Fibroblast of skin of left biceps (primary cell): ENCODE results near the gene PFKL.
"Not testable (repeated sequence)": the region's sequence is repeated elsewhere in the genome, so short reads cannot be mapped to it uniquely, and the experiment has no call there.

Experiments
- DNase-seq, 2 experiments: peaks; one replicate each; pipeline ENCODE4 v3.0.0-alpha.2; 2013; ENCODE audit warnings: low read depth in 2 of 2

Gene PFKL

DNA sequence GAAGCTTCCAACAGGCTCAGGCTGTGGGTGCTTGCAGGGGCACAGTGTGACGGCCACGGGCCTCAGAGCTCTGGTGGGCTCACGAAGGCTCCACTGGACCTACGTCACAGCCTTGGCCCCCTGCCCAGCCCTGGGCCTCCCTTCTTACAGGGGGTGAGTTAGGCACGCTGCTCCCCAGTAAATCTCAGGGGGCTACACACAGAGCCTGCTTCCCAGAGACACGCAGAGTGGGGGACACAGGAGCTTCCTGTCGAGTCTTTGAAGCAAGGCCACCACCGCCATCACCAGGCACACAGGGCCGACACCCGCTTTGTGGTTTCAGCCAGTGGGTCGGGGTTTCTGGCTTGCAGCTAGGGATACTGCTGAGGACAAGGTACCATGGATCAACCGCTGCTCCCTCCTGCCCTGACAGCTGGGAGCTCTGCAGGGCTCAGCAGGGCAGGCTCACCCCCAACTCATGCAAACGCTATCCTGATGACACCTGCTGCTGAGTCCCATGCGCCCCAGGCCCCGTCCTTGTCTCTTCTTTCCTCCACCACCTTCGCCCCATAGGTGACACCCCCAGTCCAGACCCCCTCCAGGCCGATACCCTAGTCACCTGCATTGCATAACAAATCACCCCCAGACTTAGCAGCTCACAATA is 44.8 kb downstream of the PFKL start:
- no peak for DNase-seq

DNA sequence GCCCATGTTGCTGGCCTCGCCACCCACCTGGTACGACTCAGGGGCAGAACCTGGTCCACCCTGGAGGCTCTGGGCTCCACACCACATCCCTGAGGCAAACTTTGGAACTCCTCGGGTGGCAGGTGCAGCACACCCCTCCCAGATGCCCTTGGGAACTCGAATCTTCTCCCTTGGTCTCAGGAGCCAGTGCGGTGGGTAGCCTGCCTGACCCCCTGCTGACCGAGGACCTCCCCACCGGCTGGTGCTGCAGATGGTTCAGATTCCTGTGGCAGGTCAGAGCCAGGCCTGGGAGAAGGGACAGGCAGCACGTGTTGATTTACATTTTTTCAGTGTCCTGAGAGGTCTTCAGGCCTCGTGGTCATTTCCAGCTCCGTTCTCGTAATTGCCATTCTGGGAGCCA is 45.6 kb downstream of the PFKL start:
- no peak for DNase-seq

- DNase-seq, result no peak
Measured at GRCh38 chr21:44347911-44348451, 48.1 kb downstream of the PFKL start.

- no peak for DNase-seq
Measured at GRCh38 chr21:44348861-44349260, 49.0 kb downstream of the PFKL start.

DNA sequence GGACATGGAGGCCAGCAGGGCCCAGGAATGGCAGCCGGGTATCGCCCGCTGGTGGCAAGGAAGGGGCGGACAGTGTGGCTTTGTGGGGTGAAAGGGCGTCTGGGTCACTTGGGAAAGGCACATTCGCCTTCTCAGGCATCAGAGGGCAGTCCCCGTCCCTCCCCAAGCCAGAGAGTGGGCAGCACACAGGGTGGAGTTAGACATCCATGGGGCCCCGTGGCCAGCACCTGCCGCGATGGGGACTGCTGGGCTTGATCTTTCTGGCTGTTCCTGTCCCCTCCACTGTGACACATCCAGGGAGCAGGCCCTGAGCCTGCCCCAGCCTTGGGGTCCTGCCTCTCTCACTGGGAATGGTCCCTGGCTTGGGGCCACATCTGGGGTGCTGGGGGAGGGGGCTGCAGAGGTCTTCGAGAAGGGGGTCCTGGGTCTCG is 49.6 kb downstream of the PFKL start:
- DNase-seq, result no peak

DNA sequence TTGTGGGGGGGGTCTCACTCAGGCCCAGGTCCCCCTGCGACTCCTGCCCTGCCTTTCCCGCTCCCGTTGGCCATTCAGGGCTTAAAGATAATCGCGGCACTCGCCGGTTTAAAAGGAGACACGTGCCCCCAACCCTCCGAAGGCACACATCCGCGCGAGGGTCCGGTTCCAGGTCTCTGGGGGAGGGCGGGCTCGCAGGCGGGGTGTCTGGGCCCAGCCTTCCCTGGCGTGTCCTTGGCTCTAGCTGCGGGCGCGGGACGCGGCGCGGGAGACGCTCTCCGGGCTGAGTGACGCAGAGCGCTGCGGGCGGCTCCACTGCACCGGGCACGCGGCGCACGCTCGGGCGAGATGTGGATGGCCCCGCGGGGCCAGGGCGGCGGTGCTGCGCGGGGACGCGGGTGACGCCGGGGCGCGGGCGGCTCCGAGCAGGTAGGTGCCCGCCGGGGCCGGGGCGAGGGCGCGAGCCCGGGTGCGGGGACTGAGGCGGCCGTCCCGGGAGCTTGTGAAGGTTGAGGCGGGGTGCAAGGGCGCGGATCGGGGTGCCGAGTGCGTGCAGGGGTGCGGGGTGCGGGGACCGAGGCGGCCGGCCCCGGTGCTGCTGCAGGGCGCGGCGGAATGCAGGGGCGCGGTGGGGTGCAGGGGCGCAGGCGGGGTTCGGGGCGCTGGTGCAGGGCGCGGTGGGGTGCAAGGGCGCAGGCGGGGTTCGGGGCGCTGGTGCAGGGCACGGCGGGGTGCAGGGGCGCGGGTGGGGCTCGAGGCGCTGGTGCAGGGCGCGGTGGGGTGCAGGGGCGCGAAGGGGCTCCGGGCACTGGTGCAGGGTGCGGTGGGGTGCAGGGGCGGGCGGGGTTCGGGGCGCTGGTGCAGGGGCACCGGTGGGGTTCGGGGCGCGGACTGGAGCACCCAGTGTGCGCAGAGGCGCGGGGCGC is 50.3 kb downstream of the PFKL start:
- no peak for DNase-seq

GRCh38 chr21:44350773-44351481 is 51.1 kb downstream of the PFKL start:
- no peak for DNase-seq

- no peak for DNase-seq
Measured at GRCh38 chr21:44351535-44352252, 51.8 kb downstream of the PFKL start.

GRCh38 chr21:44352253-44352860 is 52.5 kb downstream of the PFKL start:
- DNase-seq, result no peak

- DNase-seq, result no peak
Measured at GRCh38 chr21:44353191-44353970, 53.5 kb downstream of the PFKL start, which contains the start of gene TRPM2. TSS of gene TRPM2 (plus strand) at chr21:44353621. CDS start at chr21:44353701, 80 bp downstream.

DNA sequence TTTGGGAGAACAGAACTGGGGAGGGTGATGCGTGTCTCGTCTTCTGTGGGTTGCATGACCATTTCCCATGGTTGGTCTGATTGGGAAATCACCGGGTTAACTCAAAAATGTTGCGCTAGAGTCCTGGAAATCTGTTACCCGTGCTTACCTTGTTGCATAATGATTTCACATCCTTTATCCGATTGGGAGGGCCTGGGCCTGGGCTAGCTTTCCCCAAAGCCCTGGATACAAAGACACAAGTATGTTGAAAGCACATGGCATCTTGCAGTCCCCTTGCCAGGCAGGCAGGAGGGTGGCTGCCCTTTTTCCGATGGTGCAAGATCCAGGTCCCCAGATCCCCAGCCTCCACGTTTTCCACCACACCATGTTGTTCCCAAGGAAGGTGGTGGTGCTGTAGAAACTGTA is 54.1 kb downstream of the PFKL start:
- no peak for DNase-seq

- DNase-seq, result no peak
Measured at GRCh38 chr21:44354775-44355771, 55.2 kb downstream of the PFKL start.

DNA sequence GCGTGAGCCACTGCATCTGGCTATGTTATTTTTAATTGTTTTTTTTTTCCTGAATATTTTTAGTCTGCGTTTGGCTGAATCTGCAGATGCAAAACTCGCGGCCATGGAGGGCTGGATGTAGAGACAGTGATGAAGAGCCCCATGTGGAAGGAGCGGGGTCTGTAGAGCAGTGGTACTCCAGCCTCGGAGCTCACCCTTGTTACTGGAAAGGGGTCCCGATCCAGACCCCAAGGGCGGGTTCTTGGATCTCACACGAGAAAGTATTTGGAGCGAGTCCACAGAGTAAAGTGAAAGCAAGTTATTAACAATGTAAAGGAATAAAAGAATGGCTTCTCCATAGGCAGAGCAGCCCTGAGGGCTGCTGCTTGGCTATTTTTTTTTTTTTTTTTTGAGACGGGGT is 56.3 kb downstream of the PFKL start:
- DNase-seq, result no peak

- DNase-seq, result no peak
Measured at GRCh38 chr21:44356636-44357035, 56.8 kb downstream of the PFKL start.

DNA sequence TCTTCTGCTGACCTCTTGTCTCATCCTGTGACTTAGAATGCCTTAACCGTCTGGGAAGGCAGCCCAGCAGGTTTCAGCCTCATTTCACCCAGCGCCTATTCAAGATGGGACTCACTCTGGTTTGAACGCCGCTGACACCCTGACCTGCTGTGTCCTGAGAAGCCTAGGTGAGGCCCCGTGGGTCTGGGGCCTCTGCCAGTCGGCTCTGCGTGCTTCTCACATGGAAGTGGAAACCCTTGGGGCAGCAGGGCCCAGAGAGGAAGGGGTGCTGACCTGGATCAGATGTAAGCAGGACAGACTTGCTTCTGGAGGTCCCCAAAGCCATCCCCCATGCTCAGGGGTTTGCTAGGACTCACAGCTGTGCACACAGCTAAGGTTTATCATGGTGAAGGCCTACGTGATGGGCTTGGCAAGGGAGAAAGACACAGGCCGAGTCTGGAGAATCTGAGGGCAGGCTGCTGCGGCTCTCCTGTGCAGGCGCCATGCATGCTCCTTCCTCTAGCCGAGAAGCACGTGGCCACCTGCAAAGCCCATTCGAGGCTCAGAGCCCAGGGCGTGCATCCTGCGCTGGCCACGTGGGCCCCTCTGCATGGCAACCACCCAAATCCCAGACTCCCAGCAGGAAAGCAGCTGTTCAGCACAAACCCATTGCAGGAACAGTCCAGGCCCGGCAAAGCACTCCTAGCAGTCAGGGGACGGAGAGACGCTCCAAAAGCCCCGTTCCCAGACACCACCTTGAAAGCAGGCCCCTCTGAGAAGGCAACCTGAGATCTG is 57.4 kb downstream of the PFKL start:
- DNase-seq, result no peak

DNA sequence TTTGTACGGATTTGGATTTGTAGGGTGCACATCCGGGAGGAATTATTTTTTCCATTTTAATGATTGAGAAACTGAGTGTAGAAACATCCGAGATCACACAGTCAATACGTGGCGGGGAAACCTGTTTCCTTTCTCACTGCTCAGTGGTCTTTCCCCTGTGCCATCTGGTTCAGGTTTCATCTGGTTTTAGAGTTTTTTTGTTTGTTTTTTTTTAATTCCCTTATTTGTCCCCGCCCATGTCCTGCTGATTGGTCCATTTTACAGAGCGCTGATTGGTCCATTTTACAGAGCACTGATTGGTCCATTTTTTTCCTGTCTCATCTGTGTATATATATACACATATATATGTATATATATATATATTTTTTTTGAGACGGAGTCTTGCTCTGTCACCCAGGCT is 59.5 kb downstream of the PFKL start:
- DNase-seq, result no peak

DNA sequence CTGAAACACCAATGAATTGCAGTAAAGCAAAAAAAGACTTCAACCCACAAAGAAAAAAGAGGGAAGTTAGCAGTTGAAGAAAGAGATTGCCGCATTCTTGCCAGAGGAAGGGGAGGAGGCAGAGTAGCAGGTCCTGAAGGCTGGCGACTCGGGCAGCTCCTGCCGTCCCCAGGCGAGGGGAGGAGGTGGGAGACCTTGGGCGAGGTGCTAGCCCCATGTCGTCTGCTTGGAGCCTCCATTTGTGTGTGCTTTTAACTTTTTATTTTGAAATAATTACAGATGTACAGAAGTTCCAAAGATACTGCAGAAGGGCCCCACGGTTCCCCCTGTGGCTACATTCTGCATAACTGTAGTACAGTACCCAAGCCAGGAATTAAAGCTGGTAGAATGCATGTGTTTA is 60.3 kb downstream of the PFKL start:
- no peak for DNase-seq

- not testable (repeated sequence) for DNase-seq
Measured at GRCh38 chr21:44361903-44362302, 62.0 kb downstream of the PFKL start.
